Hematopoietic multipotent progenitor cell treated with erythropoietin and hydrocortisone succinate and interleukin-3 and kit ligand, for 8 days (in vitro differentiated cells): ENCODE data around the gene MICAL3.
A peak's percentile ranks its signal among the peaks of the same experiment; 100 is the strongest.
"Not testable (repeated sequence)": the region's sequence is repeated elsewhere in the genome, so short reads cannot be mapped to it uniquely, and the experiment has no call there.

Experiments used
- DNase-seq: peaks from one replicate; pipeline ENCODE4 v3.0.0-alpha.2; 2015

MICAL3 gene

GRCh38 chr22:17774206-17774925 lies 250.0 kb downstream of the MICAL3 start, which contains the start of gene BID:
BID (minus strand) TSS chr22:17774469; CDS start chr22:17750116, 24,353 bp downstream.
- peak; percentile 31 for DNase-seq

DNA sequence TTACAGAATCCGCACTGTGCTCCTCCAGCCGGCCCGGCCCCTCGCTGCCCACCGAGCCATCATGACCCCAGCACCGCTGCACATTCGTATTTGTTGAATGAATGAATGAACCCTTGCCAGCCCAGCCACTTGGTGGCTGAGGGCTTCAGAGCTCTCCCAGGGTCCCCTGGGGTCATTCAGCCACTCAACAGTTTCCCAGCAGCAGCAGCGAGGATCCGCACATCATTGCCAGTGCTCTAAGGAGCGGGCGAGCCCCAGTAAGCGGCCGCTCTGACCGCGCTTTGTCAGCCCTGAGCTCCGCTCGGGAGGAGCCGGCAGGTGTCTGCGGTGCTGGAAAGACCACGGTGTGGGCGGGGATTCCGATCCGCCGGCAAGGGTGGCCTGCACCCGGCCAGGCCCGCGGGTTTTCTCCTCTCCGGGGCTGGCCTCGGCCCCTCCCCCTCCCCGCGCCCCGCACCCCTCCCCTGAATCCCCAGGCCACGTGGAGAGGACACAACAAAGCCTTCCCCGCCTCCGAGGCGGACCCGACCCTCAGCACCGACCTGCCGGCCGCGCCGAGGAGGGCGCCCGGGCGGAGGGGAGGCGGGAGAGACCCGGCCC lies 250.7 kb downstream of the MICAL3 start:
- DNase-seq: peak; percentile 36

DNA sequence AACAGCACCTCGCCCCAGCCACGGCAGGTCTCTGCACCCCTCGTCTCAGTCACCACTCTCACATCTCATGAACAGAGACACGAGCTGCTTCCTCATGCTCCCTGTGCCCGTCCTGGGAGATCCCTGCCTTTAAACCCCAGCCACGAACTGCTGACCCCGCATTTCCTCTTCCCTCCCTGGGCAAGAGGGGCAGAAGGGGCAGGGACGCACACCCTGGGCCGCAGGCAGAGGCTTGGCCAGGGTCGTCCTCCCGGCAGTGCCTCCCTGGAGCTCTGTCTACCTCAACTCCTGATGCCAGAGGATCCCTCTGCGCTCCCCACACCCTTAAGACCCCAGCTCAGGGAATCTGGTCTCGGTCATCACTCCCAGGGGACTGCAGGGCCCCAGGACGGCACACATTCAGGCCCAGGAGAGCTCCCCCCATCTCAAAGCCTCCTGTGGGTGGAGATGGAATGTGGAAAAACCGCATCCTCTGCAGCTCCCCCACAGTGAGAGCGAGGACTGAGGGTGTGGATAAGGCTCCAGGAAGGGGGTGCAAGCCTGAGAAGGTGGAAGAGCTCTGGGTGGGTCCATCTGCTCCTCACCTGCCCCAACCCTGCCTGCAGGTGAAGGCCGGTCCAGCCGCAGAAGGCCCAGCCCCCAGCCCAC lies 251.3 kb downstream of the MICAL3 start:
- peak; percentile 28 for DNase-seq

- no peak for DNase-seq
These were observed 252.0 kb downstream of the MICAL3 start for GRCh38 chr22:17772249-17772957.

DNA sequence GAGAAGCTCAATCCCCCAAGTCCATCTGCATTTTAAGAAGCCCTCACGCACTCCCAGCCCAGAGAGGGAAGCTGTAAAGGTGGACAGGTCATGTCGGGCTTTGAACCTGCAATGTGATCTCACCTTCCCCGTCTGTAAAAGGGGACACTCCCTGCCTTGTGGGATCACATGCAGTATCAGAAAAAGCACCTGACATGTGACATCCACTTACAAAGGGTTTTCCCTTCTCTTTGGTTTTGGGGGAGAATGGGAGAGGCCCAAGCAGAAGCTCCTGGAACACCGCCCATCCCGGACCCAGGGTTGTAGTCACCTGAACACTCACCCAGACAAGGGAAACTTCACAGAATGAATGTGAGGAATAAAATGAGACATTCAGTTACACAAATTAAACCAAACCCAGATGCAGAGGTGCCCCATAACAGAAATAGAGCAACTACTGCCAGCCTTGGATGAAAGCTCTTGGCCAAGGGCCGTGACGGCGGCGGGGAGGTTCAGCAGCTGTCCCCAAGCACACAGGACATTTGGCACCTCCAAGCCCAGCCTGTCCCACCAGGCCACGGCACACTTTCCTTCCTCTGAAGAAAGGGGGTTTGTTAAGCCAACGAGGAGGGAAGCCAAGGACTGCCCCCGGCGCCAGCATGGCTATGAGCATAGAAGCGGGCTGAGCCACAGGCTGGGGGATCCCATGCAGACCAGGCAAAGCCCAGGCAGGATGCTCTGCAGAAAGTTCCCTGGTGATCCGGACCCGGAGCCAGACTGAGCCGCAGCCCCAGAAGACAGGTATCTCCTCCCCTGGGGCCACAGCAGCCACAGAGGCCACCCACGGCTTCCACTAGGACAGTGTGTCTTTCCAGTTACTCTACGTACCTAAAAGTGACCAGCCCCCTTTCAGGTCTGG lies 253.9 kb downstream of the MICAL3 start:
- no peak for DNase-seq

- no peak for DNase-seq
These were observed 254.7 kb downstream of the MICAL3 start for GRCh38 chr22:17769716-17770082.

DNA sequence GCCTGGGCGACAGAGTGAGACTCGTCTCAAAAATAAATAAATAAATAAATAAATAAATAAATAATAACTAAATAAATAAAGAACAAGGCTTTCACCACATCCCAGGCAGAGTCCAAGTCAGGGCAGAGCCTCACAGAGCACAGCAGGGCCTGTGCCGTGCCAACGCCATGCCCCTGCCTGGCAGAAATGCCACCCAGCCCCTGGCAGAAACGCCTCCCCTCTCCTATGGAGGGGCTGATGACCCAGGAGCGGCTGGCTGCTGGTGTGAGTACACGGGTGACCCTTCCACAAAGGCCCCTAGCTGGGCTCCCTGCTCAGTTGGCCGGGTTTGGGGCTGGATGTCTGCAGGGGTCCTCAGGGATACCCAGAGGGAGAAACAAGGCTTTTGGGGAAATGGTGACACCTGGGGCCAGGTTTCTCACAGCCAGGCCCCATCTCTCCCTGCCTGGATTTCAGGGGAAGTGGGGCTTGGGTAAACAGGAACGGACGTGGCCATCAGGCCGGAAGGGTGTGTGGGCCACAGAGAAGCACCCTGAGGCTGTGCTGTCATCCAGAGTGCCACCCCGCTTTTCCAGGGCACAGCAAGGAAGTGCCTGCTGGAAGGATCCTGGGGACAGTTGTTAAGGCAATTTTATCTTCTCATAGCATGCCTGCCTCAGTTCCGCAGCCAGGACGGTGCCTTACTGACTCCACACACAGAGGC lies 255.2 kb downstream of the MICAL3 start:
- DNase-seq: no peak

- no peak for DNase-seq
These were observed 256.9 kb downstream of the MICAL3 start for GRCh38 chr22:17767233-17768065.

DNA sequence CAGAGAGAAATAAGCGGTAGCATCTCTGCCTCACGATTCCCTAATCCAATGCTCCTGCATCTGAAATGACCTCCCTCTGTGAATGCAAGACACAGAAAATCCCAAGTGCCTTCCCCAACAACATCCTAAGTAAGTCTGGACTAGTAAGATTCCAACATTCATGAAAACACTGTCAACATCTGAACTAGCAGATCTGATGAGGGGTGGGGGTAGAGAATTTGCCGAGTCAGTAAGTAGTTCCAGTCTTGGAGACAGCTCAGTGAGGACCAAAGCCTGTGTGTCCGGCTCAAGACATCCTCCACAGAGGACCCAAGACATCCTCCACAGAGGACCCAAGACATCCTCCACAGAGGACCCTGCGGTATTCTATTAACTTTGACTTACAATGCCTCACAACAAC lies 259.5 kb downstream of the MICAL3 start:
- not testable (repeated sequence) for DNase-seq

DNA sequence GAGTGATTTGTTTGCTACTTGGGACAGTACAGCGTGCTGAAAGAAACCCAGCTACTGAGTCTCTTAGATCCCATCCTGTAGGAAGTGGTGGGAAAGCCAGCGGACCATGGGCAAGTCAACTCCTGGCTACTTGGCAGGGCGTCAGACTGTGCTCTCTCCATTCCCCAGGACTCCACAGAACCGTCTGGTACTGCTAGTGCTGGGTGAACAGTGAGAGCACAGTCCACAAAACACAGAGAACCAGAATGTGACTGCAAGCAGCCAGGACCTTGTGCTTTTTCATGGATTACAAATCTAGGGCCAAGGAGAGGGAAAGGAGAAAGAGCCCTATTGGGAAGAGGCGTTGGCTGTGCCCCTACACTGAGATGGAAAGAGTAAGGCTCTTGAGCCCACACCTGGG lies 260.3 kb downstream of the MICAL3 start:
- no peak for DNase-seq

DNA sequence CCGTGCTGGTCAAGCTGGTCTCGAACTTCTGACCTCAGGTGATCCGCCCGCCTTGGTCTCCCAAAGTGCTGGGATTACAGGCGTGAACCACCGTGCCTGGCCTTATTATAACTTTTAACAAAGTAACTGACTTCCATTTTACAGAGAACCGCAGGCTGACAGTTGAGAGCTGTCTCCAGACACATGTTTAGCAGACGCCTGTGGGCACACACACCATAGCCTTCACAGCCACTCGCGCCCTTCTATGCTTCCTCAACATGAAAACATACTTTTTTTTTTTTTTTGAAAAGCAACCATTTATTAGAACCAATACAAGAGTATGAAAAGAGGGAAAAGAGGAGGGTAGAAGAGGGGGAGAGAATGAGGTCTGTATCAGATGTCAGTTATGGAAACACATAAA lies 260.9 kb downstream of the MICAL3 start:
- not testable (repeated sequence) for DNase-seq

GRCh38 chr22:17761138-17761488 lies 263.2 kb downstream of the MICAL3 start:
- DNase-seq: no peak

- DNase-seq: peak; percentile 43
These were observed 270.0 kb downstream of the MICAL3 start for GRCh38 chr22:17754233-17754925.

DNA sequence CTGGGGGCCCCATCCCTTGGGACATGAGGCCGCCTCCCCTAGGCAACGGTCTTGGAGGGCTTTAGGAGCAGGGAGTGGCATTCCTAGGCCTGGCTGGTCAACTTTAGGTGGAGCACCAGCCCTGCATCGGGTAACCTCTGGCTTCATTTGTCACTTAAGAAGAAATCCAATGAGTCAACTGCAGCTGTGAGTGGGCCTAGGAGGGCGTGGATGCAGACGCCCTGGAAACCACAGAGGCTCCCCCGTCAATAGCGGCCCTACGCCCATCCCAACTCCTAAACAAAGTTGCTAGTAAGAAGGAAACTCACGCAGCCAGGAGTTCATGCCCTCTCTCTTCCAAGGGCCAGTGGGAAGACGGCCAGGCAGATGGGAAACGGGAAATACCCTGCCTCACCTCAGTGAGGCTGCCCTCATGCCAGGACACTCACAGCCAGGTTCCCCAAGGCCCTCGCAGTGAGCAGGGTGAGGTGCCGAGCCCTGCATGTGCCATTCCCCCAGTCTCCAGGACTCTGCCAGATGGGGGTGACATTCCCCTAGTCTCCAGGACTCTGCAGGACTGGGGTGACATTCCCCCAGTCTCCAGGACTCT lies 270.9 kb downstream of the MICAL3 start:
- DNase-seq: peak; percentile 58

DNA sequence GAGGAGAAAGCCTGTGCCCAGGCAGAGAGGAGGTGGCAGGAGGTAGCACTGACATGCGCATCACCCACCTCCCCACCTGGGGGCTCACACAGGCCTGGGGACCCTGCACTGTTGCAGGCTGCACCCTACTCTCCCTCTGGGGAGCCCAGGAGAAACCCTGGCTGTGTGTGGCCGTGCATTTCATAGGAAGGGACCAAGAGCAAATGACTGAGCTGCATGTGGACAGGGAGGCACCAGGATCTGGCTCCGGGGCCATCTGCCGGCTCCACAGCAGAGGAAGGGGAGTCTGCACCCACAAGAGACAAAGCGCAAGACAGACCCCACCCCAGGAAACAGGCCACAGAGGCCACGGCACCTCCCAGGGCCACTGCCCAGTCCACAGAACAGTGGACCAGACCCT lies 272.8 kb downstream of the MICAL3 start:
- no peak for DNase-seq

GRCh38 chr22:17749605-17750395 lies 274.6 kb downstream of the MICAL3 start:
- DNase-seq: no peak

DNA sequence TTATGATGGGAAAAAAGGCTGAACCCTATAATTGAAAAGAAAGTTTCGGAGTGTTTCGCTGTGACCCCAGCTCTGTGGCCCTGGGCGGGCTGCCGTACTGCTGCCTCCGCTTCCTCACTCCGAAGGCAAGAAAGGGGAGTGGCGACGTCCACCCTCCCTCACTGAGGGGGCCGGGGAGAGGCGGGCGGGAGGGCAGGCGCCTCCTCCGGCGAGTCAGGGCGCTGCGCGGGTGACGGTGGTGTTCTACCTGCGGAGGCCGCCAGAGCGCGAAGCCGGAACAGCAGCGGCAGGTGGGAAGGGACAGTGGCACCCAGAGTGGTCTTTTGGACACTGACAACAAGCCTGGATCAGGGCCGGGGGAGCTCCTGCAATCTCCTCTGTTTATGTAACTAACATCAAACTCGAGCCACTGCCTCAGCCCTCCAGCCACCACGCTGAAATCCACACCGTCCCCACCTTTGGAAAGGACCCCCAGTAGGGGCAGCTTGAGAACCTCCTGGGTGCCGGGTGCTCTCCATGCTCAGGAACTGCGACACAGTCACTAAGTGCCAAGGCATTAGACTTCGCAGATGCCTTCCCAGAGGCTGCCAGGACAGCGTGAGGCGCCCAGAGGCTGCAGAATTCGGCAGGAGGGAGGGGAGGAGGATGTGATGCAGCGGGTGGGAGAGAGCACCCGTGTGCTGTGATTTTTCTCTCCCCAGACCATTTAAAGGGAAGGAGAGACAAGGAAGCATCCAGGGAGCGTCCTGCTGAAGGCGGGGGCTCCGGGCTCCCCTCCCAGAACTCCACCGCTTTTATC lies 275.6 kb downstream of the MICAL3 start:
- no peak for DNase-seq

DNA sequence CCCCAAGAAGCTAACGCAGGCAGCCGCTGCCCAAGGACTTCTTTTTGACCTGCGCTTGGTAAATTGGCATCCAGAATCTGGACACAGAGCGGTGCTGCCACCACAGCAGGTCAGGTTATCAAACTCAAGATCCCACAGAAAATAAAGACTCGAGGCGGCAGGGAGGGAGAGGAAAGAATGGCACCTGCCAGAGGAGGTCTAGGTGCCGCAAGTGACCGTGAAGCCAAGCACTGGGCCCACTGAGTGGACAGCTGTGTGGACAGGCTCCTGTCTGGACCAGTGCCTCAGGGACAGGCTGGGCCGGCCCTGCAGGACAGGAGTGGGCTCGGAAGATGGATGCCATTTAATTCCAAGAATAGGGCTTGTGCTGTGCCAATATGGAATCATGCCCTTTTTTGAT lies 277.4 kb downstream of the MICAL3 start:
- no peak for DNase-seq
